ENCODE measurements around the gene TNS3. TPM values are rescaled to one million over a fixed set of nuclear protein-coding genes. Genes with fewer than 3 reads are reported as not detected.
A peak's percentile ranks its signal among the peaks of the same experiment; 100 is the strongest.

Gene TNS3
- total RNA-seq, 1 donor from 2014 or later = 42.4 TPM

DNA sequence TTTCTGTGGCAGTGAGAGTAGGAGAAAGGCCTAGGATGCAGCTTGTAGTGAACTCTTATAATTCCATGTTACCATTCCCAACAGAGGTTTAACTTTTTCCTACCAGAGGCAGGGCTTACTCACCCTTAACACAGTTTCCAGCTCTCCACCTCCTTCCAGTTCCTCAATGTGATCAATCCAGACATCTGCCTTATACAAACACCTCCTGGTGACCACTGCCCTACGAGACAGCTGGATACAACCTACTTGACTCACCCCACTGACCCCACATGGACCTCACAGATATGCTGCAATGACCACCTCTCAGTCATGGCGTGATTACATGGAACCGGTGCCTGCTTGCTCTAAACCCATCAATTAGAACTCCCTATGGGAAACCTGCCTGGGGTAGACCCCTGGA lies 326.5 kb downstream of the TNS3 start:
- intact Hi-C loops (cut with micrococcal nuclease) = no loop called here
- no peak for ATAC-seq
- no peak for DNase-seq

DNA sequence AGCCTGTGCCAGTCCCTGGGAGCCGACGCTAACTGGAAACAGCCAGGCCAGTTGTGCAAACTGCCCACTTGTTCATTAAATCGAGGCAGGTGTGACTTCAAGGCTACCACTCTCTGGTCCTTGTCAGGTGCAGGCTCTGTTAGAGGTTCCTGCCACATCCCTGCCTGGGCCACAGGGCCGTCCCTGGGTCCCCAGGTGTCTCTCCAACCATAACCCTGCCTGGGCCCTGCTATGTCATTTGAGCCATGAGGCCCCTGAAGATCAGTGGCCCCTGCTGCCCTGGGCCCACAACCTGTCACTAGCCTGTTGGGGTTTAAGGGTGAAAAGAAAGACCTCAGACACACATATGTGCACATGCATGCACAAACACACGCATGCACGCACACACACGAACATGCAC lies 326.9 kb downstream of the TNS3 start:
- ATAC-seq (no peak), DNase-seq (no peak)
- intact Hi-C loops (cut with micrococcal nuclease) = no loop called here

DNA sequence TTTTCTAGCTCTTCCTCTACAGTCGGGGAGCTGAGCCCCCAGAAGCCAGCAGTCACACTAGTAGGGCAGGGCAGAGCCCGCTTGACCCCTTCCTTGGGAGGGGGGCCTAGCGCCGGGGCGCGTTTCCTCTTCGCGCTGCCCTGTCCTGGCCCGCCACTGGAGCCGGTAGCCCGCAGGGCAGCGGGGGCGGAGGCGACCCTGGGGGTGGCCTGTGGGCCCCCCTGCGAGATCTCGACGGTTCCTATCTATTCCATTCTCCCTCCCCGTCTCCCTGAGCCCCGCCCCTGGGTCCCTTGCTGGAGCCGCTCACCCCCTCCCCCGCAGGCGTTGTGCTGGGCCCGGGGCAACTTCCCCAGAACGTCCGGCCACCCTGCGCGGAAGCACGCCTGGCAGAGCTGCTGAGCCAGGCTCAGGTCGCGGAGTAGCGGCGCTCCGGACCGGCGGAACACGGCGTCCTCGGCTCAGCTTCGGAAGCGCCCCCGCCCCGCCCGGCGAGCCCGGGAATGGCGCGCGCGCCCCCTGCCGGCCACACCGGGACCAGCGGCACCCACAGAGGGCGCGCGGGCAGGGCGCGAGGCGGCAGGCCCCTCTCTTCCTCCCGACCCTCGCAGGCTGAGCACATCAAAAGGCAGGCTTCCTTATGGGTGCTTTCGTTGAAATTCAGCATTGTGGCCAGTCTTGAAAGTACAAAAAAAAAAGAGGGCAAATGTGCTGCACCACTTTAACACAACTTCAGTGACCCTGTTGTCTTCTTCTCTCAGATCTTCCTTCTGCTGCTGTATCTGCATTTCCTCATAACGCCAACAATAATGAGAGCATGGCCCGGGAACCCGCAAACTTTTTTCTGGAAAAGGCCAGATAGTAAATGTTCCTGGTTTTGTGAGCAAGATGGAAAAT lies 327.6 kb downstream of the TNS3 start:
- ATAC-seq (peak; percentile 96), DNase-seq (peak; percentile 95)
- intact Hi-C loops (cut with micrococcal nuclease) = no loop called here

DNA sequence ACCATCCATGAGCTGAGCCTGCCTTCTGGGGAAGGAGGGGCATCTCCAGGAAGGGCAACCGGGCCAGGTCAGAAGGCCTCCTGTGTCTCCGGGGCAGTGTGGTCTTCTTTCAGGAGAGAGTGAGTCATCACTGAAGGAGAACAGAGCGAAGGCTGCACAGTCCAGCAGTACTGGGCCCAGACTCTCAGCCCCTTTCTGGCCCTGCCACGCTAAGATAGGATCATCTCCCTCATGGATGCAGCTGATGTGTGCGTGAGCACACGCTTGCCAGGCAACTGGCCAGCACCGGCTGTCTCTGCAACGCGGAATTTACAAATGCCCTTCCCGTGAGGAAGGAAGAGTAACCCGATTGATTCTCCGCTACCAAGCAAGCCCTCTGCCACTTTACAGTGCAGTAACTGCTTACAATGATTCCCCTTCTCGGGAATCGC lies 328.2 kb downstream of the TNS3 start:
- intact Hi-C loops (cut with micrococcal nuclease) = no loop called here
- ATAC-seq = peak; percentile 78
- peak; percentile 64 for DNase-seq

DNA sequence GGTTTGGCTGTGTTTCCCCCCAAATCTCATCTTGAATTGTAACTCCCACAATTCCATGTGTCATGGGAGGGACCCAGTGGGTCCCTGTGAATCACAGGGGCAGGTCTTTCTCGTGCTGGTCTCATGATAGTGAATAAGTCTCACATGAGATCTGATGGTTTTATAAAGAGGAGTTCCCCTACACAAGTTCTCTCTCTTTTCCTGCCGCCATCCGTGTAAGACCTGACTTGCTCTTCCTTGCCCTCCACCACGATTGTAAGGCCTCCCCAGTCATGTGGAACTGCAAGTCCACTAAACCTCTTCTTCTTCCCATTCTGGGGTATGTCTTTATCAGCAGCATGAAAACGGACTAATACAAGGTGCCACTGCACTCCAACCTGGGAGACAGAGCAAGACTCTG lies 329.2 kb downstream of the TNS3 start:
- intact Hi-C loops (cut with micrococcal nuclease) = no loop called here
- ATAC-seq (no peak), DNase-seq (no peak)

DNA sequence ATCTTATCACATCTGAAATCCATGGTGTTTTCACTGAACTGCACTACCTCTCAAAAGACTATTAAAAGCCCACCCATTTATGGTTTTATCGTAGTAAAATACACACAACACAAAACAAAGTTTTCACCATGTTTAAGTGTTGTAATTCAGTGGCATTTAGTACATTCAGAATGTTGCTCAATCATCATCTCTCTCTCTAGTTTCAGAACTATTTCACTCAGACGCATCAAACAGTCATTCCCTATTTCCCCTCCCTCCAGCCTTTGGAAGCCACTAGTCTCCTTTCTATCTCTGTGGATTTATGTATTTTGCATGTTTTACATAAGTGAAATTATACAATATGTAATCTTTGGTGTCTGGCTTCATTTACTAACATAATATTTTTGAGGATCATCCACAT lies 332.6 kb downstream of the TNS3 start:
- DNase-seq (no peak), ATAC-seq (no peak)
- intact Hi-C loops (cut with micrococcal nuclease) = no loop called here

DNA sequence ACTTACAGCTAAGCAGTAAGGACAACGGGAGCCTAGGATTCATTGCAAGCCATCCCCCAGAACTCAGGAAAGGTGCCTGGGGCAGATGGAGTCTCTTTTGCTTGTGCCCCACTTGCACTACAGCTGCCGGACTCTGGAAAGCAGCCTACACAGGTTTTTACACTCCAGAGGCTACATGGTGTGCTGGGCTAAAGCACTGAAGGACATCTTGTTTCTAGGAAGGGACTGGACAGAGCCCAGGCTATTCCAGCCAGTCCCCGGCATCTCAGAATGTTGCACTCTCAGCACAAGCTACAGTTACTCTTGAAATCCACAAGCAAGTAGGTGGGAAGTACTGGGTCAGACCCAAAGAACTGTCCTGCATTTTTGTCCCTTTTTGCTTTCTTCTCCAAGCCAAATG lies 333.1 kb downstream of the TNS3 start:
- no peak for DNase-seq
- peak; percentile 50 for ATAC-seq
- intact Hi-C loops (cut with micrococcal nuclease) = no loop called here

DNA sequence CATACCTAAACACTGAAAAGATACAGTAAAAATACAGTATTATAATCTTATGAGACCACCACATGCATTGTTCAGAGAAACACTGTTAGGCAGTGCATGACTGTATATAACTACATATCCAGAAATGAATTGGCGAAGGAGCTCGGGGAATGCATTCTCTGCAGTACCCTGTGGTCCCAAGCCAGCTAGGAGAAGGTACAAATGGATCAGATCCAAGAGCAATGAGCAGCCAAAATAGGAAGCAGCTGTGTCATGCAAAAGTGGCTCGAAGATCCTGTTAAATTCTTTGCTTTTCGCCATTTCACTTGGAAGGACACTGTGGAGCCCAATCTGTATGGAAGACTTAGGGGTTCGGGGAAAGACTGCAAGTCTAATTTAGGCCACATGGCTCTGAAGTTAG lies 334.8 kb downstream of the TNS3 start:
- intact Hi-C loops (cut with micrococcal nuclease) = no loop called here

DNA sequence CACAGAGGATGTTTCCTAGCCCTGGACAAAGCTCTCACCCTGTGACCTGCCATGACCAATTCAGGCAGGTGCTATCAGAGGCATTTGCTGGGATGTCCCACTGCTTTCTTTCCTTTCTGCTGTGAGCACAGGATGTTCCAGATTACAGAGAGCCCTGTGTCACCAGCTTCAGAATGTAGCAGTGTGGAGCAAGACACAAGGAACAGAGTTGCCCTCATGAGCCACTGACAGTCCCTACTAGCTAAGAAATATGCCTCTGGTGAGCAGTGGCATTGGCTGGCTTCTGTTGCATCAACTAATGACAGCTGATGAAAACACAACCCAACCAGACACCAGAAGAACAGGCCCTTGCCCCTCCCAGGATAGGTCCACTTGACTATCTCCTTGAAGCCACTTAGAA lies 337.2 kb downstream of the TNS3 start:
- no peak for ATAC-seq
- no peak for DNase-seq
- intact Hi-C loops (cut with micrococcal nuclease) = no loop called here

More for the DNA sequence above, 334.8 kb downstream of the TNS3 start:
- ATAC-seq (peak; percentile 43), DNase-seq (no peak)

DNA sequence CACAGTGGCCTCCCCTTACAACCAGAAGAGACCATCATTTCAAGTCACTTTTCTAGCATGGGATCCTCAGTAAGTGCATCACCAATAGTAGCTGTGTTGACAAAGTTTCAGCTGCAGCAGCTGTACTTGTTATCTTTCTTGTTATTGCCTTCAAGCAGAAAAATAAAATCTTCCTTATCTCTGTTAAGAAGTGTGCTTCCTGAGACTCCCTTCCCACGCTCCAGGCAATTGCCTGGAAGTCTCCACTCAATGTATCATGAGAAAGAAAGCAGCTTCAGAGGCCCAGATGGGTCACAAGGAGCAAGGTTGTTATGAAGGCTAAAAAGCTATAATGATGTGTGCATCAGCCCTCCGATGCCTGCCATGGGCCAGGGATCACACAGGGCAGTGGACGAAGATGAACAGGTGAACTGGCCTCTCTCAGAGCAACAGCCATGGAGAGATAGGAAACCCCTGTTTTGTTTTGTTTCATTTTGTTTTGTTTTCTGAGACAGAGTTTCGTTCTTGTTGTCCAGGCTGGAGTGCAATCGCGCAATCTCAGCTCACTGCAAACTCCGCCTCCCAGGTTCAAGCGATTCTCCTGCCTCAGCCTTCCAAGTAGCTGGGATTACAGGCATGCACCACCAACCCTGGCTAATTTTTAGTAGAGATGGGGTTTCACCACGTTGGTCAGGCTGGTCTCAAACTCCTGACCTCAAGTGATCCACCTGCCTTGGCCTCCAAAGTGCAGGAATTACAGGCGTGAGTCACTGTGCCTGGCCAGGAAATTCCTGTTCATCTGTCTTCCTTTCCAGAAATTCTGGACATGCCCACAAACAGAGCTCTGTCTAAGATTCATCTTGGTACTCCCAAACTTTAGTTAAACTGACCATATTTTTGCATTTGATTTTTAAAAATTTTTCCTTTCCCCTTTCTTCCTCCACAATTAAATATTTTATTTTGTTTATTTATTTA lies 340.5 kb downstream of the TNS3 start:
- no peak for DNase-seq
- ATAC-seq = peak; percentile 14
- intact Hi-C loops (cut with micrococcal nuclease) = no loop called here

DNA sequence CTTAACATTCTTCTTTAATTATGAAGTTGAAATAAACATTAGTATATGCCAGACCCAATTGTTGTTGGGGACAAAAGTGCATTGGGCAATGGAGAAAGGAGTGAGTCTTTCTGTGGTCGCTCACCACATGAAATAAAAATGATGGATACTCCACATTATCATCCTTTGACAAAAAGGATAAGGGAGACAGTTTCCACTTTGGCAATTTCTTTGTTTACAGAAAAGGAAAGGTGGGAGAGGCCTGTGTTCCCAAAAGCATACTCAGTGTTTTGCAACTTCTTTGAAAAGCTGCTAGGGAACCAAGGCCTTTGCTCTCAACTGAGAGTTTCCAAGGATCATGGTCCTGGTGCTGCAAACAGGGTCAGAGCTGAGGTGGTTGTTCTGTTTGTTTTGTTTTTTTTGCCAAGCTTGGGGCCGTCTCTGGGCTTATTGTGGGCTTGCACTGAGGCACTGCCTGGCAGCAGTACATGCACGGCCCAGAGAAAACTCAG lies 341.9 kb downstream of the TNS3 start:
- DNase-seq = no peak
- intact Hi-C loops (cut with micrococcal nuclease) = no loop called here
- peak; percentile 48 for ATAC-seq

DNA sequence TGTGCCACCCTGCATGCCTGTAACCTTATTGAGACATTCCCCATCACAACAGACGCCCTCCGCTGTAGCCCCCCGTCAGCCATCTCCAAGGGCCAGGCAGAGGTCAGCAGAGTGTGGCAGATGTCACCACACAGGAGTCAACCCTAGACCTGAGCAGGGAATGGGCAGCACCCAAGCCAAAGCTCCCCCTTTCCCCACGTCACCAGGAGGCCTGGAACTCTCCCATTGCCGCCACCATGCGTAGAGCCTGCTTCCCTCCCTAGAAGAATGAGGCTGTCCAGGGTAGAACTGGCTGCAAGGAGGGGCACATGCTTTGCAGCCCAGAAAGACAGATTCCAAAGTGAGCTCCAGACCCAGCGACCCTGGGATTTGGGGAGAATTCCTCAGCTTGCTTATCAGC lies 342.9 kb downstream of the TNS3 start:
- ATAC-seq = no peak
- no peak for DNase-seq
- intact Hi-C loops (cut with micrococcal nuclease) = no loop called here

DNA sequence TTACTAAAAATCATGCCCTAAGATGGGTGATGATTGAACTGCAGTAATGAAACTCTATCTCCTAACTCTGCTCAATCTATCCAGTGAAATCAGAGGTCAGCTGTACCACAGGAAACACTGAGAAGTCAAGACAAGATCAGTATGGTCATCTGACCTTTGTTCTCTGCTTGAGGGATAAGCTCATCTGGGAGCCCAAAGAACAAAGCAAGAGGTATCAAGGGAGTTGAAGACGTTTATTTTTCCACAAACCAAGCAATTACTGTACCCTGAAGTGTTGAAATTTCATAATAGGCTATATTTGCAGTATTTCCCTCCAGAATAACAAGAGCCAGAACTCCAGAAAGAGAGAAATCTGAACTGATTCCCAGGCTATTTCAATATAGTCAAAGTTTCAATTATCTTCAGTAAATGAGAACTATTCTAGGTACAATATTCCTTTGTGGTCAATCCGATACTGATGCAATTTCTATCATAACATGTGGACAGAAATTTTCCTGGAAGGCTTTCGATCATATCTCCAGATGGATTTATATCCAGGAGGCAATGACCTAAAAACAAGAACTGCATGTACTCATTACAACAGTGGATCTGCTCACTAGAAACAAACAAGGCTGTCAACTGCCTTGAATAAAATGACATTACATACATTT lies 345.3 kb downstream of the TNS3 start:
- DNase-seq = no peak
- ATAC-seq = peak; percentile 76
- intact Hi-C loops (cut with micrococcal nuclease) = no loop called here

DNA sequence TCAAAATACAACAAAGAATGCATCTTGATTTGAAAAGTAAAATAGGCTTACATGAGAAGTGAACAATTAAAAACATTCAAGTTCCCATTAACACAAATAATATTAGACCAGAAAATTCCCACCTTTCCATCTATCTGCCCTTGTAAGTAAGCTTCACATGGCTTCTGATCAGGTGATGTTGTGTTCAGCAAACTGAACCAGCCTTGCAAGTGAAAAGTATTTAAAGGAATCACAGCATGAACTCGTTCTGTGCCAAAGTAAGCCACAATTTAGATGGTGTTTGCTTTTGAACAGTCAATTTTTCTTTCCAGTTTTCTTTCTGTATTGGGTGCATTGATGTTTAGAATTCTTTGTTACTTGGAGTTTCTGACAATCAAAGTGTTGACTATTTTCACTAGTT lies 347.9 kb downstream of the TNS3 start:
- DNase-seq = no peak
- intact Hi-C loops (cut with micrococcal nuclease) = no loop called here
- no peak for ATAC-seq

DNA sequence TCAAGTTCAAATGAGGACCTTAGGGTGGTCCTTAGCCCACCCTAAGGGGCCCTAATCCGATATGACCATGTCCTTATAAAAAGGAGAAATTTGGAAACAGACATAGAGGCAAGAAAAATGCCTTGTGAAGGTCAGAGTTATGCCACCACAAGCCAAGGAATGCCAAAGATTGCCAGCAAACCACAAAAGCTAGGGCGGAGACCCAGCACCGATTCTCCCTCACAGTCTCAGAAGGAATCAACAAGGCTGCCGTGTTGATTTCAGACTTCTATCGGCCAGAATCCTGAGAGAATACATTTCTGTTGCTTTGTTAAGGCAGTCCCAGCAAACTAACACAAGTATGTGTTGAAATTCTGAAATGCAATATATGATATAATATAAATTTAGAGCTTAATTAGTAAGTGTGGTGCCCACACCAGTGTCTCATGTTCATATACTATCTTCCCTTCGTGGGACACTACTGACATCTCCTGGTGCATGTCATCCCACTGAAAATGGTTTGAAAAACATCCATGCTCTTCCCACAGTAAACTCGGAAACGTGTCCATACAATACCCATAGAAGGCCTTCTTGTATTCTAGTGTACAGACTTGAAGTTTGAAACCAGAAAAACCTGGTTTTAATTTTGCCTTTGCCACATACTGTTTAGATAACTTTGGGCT lies 349.0 kb downstream of the TNS3 start:
- ATAC-seq (peak; percentile 41), DNase-seq (no peak)
- intact Hi-C loops (cut with micrococcal nuclease) = no loop called here

DNA sequence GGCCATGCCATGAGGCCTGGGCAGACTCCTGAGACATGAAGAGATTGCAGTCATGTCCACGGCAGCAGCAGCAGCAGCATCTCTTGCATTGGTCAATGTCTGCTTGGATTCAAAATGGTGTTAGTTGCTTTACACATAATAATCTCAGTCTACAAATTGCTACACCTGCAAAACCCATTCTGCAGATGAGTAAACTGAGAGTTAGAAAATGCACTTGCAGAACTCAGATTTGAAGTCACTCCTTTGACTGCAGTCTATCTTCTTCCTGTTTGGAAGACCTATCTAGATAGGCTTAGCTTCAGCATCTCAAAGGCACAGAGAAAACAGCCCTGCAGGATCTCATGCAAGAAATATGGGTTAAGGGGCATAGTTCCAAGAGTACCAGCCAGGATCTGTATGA lies 350.3 kb downstream of the TNS3 start:
- intact Hi-C loops (cut with micrococcal nuclease) = no loop called here
- no peak for ATAC-seq
- no peak for DNase-seq

DNA sequence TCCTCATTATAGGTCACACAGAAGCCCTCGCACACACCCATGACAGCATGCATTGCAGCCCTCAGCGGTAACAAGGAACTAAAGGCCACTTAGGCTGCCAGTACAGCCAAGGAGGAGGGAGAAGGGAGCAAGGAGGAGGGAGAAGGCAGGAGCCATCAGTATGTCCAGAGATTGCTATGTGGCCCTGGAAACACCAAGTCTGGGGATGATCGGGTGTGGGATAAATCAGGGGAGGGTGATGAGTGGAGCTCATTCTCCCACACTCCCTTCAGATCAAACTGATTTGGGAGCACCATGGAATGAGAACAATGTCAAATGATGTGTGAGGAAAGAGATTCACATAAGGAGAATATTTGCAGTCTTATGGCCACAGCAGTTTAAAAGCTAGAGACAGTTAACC lies 350.9 kb downstream of the TNS3 start:
- intact Hi-C loops (cut with micrococcal nuclease) = no loop called here
- no peak for DNase-seq
- no peak for ATAC-seq

DNA sequence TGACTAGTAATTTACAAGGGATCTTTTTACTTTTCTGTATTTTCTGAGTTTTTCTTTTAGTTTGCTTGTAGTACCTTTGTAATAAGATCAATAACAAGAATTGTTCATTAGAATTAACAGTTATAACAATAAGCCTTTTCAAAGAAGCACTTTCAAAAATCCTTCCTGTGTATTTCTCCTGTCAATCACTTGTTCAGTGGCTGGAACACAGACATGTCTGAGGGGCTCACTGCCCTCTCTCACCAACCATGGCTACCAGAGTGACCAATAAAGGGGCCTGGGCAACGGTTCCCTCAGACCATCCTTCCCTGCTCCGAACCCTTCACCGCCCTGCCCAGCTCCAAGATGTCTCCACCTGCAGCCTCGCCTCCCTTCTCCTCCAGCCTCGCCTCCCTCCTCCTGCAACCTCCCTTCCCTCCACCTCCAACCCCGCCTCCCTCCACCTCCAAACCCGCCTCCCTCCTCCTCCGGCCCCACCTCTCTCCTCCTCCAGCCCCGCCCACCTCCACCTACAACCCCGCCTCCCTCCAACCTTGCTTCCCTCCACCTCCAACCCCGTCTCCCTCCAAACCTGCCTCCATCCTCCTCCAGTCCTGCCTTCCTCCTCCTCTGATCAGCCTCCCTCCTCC lies 353.4 kb downstream of the TNS3 start:
- no peak for ATAC-seq
- DNase-seq = no peak
- intact Hi-C loops (cut with micrococcal nuclease) = no loop called here

DNA sequence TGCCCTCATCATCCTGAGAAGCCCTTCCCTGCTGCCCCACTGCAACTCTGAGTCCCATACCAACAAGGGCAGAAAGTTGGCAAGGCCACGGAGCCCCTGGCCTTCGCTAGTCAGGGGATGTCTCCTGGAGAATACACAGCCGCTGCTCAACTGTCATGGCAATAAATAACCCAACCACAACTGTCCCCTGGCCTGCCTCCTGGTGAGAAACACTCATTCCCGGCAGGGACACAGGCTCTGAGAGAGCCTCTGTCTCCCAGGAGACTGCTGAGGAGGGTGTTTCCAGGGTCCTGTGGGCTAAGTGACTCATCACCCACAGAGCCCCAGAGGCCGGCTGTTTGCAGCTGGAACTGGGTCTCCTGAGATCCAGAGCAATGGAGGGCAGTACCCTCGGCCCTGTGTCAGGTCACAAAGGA lies 354.1 kb downstream of the TNS3 start:
- no peak for DNase-seq

More for the DNA sequence above, 354.1 kb downstream of the TNS3 start:
- ATAC-seq = peak; percentile 64
- intact Hi-C loops (cut with micrococcal nuclease) = no loop called here

Data from left ventricle myocardium superior (tissue), 1 donor.